Midbrain (tissue), 1 donor: Measurements from ENCODE around the gene HCN4.
"Not testable (repeated sequence)": the region's sequence is repeated elsewhere in the genome, so short reads cannot be mapped to it uniquely, and the experiment has no call there.

Experiments
- DNase-seq: peaks from one replicate; lab custom pipeline; 2025; lab: John Stamatoyannopoulos, UW

HCN4 gene

GRCh38 chr15:73324496-73325170 is 44.1 kb downstream of the HCN4 start:
- no peak for DNase-seq

GRCh38 chr15:73323956-73324355 is 44.8 kb downstream of the HCN4 start:
- DNase-seq, result no peak

DNA sequence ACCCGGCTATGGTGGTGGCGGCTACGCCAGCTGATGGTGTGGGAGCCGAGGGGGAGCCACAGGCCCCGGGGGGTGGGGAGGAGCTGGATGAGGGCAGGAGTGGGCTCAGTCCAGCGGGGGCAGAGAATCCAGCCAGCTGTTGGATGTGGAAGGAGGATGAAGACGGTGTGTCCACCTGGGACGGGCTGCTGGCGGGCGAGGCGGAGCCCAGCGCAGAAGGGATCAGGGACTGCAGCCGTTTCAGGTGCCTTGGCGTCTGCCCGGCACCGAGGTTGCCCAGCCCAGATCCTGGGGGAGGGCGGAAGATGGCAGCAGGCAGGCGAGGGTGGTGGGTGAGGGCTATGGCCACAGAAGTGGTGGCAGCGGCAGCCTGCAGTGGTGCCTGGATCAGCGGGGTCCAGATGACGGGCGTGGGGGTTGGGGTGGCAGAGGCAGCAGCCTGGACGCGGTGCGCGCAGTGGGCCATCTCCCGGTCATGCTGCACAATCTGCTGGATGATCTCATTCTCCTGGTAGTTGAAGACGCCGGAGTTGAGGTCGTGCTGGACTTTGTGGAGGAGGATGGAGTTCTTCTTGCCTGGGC is 45.3 kb downstream of the HCN4 start:
- no peak for DNase-seq

DNA sequence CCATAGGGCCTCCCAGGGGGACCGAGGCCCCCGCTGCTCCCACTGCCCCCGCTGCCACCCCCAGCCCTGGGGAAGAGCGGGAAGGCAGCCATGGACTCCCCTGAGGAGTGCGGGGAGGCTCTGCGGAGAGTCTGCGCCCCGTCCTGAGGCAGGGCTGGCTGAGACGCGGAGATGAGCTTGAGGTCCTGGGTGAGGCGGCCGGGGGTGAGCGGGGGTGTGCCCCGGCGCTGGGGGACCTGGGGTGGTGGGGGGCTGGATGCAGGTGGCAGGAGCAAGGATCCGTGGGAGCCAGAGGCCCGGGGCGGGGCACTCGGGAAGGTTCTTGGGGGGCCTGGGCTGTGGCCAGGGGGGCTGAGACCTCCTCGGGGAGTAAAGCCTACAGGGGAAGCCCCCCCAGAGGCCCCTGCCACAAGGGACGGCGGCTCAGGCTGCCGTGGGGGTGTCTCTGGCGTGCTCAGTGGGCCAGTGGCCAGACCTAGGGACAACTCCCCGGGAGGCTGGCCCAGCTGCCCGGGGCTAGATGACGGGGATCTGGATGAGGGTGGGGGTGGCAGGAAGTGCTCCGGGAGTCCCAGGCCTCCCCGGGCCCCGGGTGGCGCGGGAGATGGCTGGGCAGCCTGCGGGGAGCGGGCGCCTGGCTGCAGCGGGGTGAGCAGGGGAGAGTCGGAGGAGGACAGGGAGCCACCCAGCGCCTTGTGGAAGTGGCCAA is 45.9 kb downstream of the HCN4 start:
- no peak for DNase-seq

DNA sequence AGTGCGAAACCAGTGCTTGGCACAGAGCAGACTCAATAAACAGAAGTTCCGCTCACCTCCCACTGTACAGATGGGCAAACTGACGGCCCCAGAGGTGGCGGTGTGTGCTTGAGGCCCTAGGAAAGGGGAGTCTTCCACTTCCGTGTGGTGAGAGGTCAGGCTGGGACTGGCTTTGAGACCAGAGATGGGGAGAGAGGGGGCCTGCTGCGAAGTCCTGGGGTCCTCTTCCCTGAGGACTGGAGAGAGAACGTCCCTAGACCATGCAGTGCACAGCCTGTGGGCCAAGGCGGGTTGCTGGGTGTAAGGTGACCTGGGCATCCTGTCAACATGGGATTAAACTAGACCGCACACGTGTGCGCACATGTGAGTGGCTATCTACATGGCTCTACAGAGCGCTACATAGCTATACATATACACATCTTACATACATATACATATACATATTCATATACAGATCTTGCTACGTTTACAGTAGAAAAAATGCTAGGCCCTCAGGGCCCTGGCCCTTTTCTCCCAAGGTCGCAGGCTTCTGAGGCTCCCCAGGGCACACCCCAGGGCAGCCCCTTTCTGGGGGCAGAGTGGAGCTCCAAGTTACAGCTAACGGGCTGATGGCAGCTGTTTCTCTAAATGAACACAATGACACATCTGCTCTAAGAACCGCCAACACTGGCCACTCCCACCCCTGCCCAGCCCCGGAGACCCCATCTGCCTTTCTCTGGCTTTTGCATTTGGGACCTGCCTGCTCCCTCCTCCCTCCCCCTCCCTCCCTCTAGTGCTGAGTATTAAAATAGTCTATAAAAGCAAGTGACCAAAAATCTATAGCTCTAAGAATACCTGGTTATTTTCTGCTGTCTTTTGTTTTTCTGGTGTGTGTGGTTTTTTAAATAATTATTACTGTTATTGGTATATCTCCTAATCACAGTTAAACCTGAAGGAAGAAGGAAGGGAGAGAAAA is 47.0 kb downstream of the HCN4 start:
- no peak for DNase-seq

DNA sequence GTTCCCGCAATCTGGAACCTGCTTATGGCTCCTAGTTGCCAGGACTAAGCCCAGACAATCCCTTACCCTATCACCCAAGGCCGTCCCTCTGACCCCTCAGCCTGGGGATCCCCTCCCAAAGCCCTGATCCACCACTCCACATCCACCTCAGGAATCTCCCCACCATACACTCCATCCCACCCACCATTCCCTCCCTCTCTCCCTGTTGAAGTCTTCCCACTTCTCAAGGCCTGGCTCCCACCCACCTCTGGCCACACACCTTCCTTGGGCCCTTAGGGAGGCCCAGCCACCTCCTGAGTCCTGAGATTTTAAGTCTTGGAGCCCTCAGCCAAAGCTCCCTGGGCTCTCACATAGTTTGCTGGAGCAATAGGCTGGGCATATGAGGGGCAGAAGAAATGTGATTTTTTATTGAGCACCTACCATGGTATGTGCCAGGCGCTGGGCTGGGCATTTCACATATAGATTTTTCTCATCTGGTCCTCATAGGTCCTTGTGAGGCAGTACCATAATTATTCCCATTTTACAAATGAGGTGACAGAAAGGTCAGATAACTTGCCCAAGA is 48.1 kb downstream of the HCN4 start:
- no peak for DNase-seq

DNA sequence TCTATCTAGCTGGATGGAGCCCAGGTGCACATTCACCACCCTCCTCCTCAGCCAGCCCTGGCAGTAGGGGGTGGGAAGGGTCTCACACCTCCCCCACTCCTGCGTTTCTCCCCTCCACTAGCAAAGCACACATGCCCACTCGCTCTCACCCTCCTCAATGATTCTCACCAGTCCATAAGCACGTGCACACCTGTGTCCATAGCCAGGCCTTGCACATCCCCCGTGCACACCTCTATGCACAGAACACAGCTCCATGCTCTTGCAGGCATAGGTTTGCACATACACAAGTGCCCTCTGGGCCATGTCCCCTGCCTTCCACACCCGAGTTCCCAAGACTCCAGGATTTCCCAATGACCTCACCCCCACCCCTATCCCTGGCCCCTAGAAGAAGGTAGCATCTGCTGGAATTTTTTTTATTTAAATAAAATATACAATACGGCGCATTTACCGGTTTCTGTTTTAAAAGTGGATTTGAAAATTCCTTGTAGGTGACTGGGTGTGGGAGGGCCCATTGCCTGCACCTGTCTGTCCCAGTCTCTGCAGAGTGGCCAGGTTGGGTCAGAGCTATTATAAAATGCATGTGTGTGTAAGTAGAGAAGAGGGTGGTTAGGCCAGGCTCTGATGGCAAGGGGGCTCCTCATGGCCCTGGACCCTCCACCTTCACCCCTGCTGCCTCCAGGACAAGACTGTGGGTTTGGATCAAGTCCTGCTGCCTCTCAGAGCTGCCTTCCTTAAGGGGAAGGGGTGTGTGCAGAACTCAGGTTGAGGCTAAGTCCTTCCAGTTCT is 49.1 kb downstream of the HCN4 start:
- no peak for DNase-seq

- DNase-seq, result no peak
These were observed 50.1 kb downstream of the HCN4 start for GRCh38 chr15:73318463-73319351.

DNA sequence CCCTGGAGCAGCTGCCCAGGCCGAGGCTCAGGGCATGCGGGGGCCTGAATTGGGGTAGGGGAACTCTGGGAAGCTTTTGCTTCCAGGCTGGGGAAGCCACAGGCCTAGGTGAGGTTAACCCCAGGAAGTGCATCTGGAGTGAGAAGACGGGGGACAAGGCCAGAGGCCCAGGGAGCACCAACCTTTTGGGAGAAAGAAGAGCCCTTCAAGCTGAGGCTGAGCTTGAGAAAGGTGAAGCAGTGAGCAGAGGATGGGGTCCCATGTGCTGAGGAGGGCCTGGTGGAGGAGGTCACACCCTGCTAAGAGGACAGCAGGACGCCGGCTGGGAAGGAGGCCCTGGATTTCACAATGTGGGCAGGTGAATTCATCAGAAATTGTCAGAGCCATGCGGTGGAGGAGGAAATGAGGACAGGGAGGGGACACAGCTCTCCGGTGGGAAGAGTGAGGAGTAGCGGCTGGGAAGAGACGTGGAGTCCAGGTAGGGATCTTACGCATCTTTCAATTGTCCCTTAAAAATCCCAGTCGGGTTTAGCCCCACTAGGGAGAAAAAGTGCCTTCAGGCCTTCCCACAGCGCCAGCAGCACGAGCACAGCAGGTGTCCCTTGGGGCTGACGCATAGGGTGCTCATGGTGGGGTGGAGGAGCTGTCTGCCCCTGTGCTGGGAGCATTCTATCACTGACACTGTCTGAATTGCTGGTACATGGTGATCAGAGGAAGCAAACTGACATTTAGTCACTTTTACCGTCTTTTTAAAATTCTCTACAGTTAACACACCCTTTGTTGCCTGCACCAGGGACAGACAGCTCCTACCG is 50.9 kb downstream of the HCN4 start:
- no peak for DNase-seq

- no peak for DNase-seq
These were observed 54.9 kb downstream of the HCN4 start for GRCh38 chr15:73313861-73314260.

GRCh38 chr15:73308305-73308704 is 60.5 kb downstream of the HCN4 start:
- no peak for DNase-seq

- peak; percentile 53 for DNase-seq
These were observed 63.2 kb downstream of the HCN4 start for GRCh38 chr15:73305331-73306211.

DNA sequence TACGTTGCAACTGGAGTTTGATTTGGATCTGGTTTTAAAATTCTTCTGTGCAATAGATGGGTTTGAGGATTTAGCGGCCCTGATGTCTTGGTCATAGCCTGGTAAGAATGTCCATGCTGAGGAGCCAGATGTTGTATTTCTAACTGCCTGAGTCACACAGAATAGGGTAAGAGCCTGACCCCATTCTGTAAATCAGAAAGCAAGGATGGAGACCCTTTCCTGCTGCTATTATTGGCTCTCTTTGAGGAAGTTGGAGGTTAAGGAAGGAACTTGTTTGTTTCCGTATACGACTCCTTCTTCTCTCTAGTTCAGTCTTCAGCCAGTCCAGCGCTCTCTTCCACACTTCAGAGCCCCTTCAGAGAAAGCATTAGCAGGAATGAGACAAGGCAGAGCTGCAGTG is 65.1 kb downstream of the HCN4 start:
- DNase-seq, result no peak

- not testable (repeated sequence) for DNase-seq
These were observed 68.5 kb downstream of the HCN4 start for GRCh38 chr15:73300286-73300685.

GRCh38 chr15:73298522-73299245 is 70.1 kb downstream of the HCN4 start:
- no peak for DNase-seq

DNA sequence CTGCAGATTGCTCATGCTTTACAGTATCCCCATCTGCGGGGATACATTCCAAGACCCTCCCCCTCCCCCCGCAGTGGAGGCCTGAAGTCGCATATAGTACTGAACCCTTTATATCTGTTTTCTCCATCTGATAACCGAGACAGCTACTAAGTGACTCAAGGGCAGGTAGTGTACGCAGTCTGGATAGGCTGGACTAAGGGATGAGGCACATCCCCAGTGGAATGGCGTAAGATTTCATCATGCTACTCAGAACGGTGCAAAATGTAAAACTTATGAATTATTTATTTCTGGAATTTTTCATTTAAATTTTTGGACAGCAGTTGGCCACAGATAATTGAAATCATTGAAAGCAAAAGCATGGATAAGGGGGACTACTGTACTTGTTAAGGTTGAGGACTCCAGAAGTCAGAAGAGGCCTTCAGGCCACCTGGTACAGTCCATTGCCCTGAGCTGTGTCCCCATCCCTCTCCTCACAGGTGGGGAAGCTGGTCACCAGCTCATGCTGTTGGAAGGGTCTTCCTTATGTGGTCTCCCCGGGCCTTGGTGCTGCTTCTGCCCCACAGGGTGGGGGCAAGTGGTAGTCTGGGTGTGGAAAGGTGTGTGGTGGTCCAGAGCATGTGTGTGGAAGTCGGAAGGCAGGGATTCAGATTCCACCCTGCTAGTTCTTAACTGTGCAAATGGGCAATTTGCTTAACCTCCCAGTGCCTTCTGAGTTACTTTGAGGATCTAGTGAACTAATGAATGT is 72.0 kb downstream of the HCN4 start:
- no peak for DNase-seq
